Tibial artery (tissue), 4 donors: Measurements from ENCODE around the gene ZNF354C.

ENCODE experiments used
- DNase-seq, 2 donors: peaks; one replicate each; pipeline ENCODE4 v3.0.0-alpha.2; 2019
- H3K27ac ChIP-seq, 2 donors: fragments of 200-600 bp; sonication (generic) in 1 of 2; 1 replicate in 1 of 2; 2 replicates in 1 of 2; pipeline ENCODE4 v1.5.1; 2018 to 2019; ENCODE audit warnings: mild to moderate bottlenecking in 1 of 2
- H3K27me3 ChIP-seq, 2 donors: fragments of 200-600 bp; sonication (generic) in 1 of 2; one replicate each; pipeline versions ENCODE4 v1.5.1 to v1.6.0; 2016 to 2019
- H3K36me3 ChIP-seq, 3 donors: fragments of 200-600 bp; sonication (generic) in 2 of 3; one replicate each; pipeline ENCODE4 v1.5.1; 2016 to 2019; ENCODE audit warnings: mild to moderate bottlenecking in 2 of 3
- H3K4me1 ChIP-seq, 4 donors: fragments of 200-600 bp; sonication (generic) in 2 of 4; 1 replicate in 3 of 4; 2 replicates in 1 of 4; pipeline ENCODE4 v1.5.1; 2016 to 2019
- H3K4me3 ChIP-seq, 2 donors: fragments of 200-600 bp; sonication (generic) in 1 of 2; 1 replicate in 1 of 2; 2 replicates in 1 of 2; pipeline ENCODE4 v1.5.1; 2018 to 2019; ENCODE audit warnings: mild to moderate bottlenecking in 2 of 2
- H3K9me3 ChIP-seq, 3 donors: fragments of 200-600 bp; sonication (generic) in 1 of 3; one replicate each; pipeline ENCODE4 v1.5.1; 2016 to 2019
- CTCF ChIP-seq, 2 experiments: fragments of 200-600 bp in 1 of 2; fragments of 450-650 bp in 1 of 2; IDR thresholded peaks; one replicate each; pipeline ENCODE4 v1.5.1; 2017 to 2019; ENCODE audit warnings: antibody characterized with exemption in 2 of 2, mild to moderate bottlenecking in 1 of 2, moderate library complexity in 1 of 2
- intact Hi-C: fragments of 100-400 bp; cut with DNase I; formaldehyde crosslinking; loops from one replicate; pipeline ENCODE4 v1.15.0; 2023; ENCODE audit warnings: low total_unique reads

ZNF354C gene

GRCh38 chr5:179130101-179130681, 70.0 kb downstream of the ZNF354C start:
- no peak for TF ChIP-seq CTCF (IDR thresholded peaks at IDR 0.05)
- intact Hi-C loops = no loop called here
- peak in 1 of 2 donors; percentile 56 for DNase-seq
- Histone ChIP-seq H3K4me3 (no peak overlapping the region), H3K36me3 (peaks cover 20 to 76% (median 61%) of the 10 kb centered on the region in 3 donors), H3K27ac (no peak overlapping the region), H3K9me3 (no peaks in the 10 kb centered on the region), H3K4me1 (no peaks in the 10 kb centered on the region), H3K27me3 (no peaks in the 10 kb centered on the region)

- Histone ChIP-seq H3K27ac (no peak overlapping the region), H3K27me3 (no peaks in the 10 kb centered on the region), H3K9me3 (no peaks in the 10 kb centered on the region), H3K4me1 (no peaks in the 10 kb centered on the region), H3K4me3 (no peak overlapping the region), H3K36me3 (peaks cover 29 to 78% (median 64%) of the 10 kb centered on the region in 3 donors)
- no peak for DNase-seq
- intact Hi-C loops = no loop called here
- no peak for TF ChIP-seq CTCF (IDR thresholded peaks at IDR 0.05)
Measured at GRCh38 chr5:179131321-179131835, 71.2 kb downstream of the ZNF354C start.

DNA sequence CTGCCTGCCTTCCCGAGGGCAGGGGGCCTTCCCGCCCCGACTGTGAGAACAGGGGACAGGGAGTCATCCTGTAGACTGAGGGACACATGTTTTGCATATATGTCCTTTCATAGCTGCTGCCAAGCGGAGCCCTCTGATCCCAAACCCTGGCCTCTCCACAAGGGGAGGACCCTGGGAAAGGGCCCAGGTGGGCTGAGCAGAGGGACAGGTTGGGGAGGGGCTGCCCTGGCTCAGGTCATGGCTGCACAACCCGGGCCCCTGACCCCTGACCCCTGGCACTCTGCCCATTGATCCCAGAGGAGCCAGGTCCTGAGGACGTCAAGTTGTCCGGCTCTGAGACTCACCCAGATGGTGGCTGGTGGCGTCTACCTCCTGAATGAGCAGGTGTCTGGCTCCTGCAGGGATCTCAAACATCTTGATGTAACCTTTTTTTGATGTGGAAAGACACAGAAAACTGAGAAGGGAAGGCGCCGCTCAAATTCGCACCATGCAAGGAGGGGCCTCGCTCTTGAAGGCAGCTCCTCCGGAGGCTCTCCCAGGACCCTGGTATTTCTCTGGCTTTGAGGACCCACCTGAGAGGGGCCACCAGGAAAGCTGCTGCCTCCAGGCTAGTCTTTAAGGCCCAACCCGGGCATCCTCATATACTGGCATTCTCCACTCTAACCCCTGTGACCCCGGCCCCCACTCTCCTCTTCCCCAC, 71.9 kb downstream of the ZNF354C start:
- H3K9me3 ChIP-seq = no peaks in the 10 kb centered on the region
- DNase-seq = no peak
- H3K4me1 ChIP-seq = no peaks in the 10 kb centered on the region
- H3K27ac ChIP-seq = no peak overlapping the region
- intact Hi-C loops = no loop called here
- no peak for TF ChIP-seq CTCF (IDR thresholded peaks at IDR 0.05)
- H3K36me3 ChIP-seq = peaks cover 29 to 72% (median 64%) of the 10 kb centered on the region in 3 donors
- no peaks in the 10 kb centered on the region for H3K27me3 ChIP-seq
- H3K4me3 ChIP-seq = no peak overlapping the region

GRCh38 chr5:179132586-179133355, 72.6 kb downstream of the ZNF354C start:
- H3K36me3 ChIP-seq = peaks cover 29 to 69% (median 65%) of the 10 kb centered on the region in 3 donors
- intact Hi-C loops = no loop called here
- no peak for TF ChIP-seq CTCF (IDR thresholded peaks at IDR 0.05)
- no peaks in the 10 kb centered on the region for H3K27me3 ChIP-seq
- H3K4me1 ChIP-seq = no peaks in the 10 kb centered on the region
- no peak for DNase-seq
- no peak overlapping the region for H3K4me3 ChIP-seq
- H3K27ac ChIP-seq = no peak overlapping the region
- H3K9me3 ChIP-seq = no peaks in the 10 kb centered on the region
